ENCODE measurements around the gene CAPN5. TPM values are rescaled to one million over a fixed set of nuclear protein-coding genes. Genes with fewer than 3 reads are reported as not detected.

The CAPN5 gene
- total RNA-seq, 3 donors from 2014 or later: 2.8 to 6.1 (median 3.6) TPM

GRCh38 chr11:77143405-77144020 is 76.7 kb downstream of the CAPN5 start:
- DNase-seq (ENCODE audit: low spot score in 2 of 2): no peak
- no peaks in the 10 kb centered on the region for H3K36me3 ChIP-seq
- no peak overlapping the region for H3K27ac ChIP-seq
- TF ChIP-seq POLR2AphosphoS5 (IDR thresholded peaks at IDR 0.05) (no peak), CTCF (IDR thresholded peaks at IDR 0.05) (no peak), POLR2A (IDR thresholded peaks at IDR 0.05) (no peak)
- H3K4me3 ChIP-seq: no peak overlapping the region
- no peaks in the 10 kb centered on the region for H3K4me1 ChIP-seq
- no peaks in the 10 kb centered on the region for H3K9me3 ChIP-seq
- intact Hi-C loops (cut with DNase I; ENCODE audit: low total_unique reads): no loop called here
- H3K27me3 ChIP-seq: peaks cover 0 to 7% of the 10 kb centered on the region in 2 donors

GRCh38 chr11:77144196-77144856 is 77.6 kb downstream of the CAPN5 start:
- intact Hi-C loops (cut with DNase I; ENCODE audit: low total_unique reads): no loop called here
- no peak for DNase-seq (ENCODE audit: low spot score in 2 of 2)
- H3K27ac ChIP-seq: no peak overlapping the region
- H3K36me3 ChIP-seq: no peaks in the 10 kb centered on the region
- no peak overlapping the region for H3K4me3 ChIP-seq
- no peaks in the 10 kb centered on the region for H3K9me3 ChIP-seq
- no peaks in the 10 kb centered on the region for H3K4me1 ChIP-seq
- TF ChIP-seq CTCF (IDR thresholded peaks at IDR 0.05): no peak
- no peak for TF ChIP-seq POLR2A (IDR thresholded peaks at IDR 0.05)
- no peak for TF ChIP-seq POLR2AphosphoS5 (IDR thresholded peaks at IDR 0.05)
- H3K27me3 ChIP-seq: no peaks in the 10 kb centered on the region

- no peak overlapping the region for H3K27ac ChIP-seq
- TF ChIP-seq POLR2AphosphoS5 (IDR thresholded peaks at IDR 0.05): no peak
- no peak for TF ChIP-seq CTCF (IDR thresholded peaks at IDR 0.05)
- no peak for TF ChIP-seq POLR2A (IDR thresholded peaks at IDR 0.05)
- no peaks in the 10 kb centered on the region for H3K36me3 ChIP-seq
- intact Hi-C loops (cut with DNase I; ENCODE audit: low total_unique reads): no loop called here
- H3K4me1 ChIP-seq: no peaks in the 10 kb centered on the region
- no peak for DNase-seq (ENCODE audit: low spot score in 2 of 2)
- no peaks in the 10 kb centered on the region for H3K27me3 ChIP-seq
- H3K4me3 ChIP-seq: no peak overlapping the region
- H3K9me3 ChIP-seq: no peaks in the 10 kb centered on the region
Measured at GRCh38 chr11:77144857-77145428, 78.2 kb downstream of the CAPN5 start.

GRCh38 chr11:77146261-77147035 is 79.7 kb downstream of the CAPN5 start:
- Histone ChIP-seq H3K9me3 (no peaks in the 10 kb centered on the region), H3K4me3 (no peak overlapping the region), H3K27ac (no peak overlapping the region), H3K4me1 (no peaks in the 10 kb centered on the region), H3K27me3 (no peaks in the 10 kb centered on the region), H3K36me3 (no peaks in the 10 kb centered on the region)
- DNase-seq (ENCODE audit: low spot score in 2 of 2): no peak
- intact Hi-C loops (cut with DNase I; ENCODE audit: low total_unique reads): no loop called here
- TF ChIP-seq CTCF (IDR thresholded peaks at IDR 0.05): no peak
- no peak for TF ChIP-seq POLR2AphosphoS5 (IDR thresholded peaks at IDR 0.05)
- no peak for TF ChIP-seq POLR2A (IDR thresholded peaks at IDR 0.05)

- H3K36me3 ChIP-seq: no peaks in the 10 kb centered on the region
- no peaks in the 10 kb centered on the region for H3K4me1 ChIP-seq
- intact Hi-C loops (cut with DNase I; ENCODE audit: low total_unique reads): no loop called here
- no peaks in the 10 kb centered on the region for H3K27me3 ChIP-seq
- no peak for DNase-seq (ENCODE audit: low spot score in 2 of 2)
- no peak for TF ChIP-seq CTCF (IDR thresholded peaks at IDR 0.05)
- no peak for TF ChIP-seq POLR2A (IDR thresholded peaks at IDR 0.05)
- no peak for TF ChIP-seq POLR2AphosphoS5 (IDR thresholded peaks at IDR 0.05)
- H3K9me3 ChIP-seq: no peaks in the 10 kb centered on the region
- no peak overlapping the region for H3K27ac ChIP-seq
- no peak overlapping the region for H3K4me3 ChIP-seq
Measured at GRCh38 chr11:77147036-77147315, 80.2 kb downstream of the CAPN5 start.
